Vagina (tissue), 2 donors: Measurements from ENCODE around the gene REV1.

Source experiments
- CTCF ChIP-seq, 3 experiments: fragments of 450-650 bp in 2 of 3; fragments of 200-600 bp in 1 of 3; sonication (generic) in 1 of 3; IDR thresholded peaks; one replicate each; pipeline ENCODE4 v1.5.1; 2017 to 2019; ENCODE audit warnings: antibody characterized with exemption in 3 of 3, mild to moderate bottlenecking in 2 of 3, moderate library complexity in 2 of 3
- POLR2A ChIP-seq, 2 donors: fragments of 450-650 bp; IDR thresholded peaks; one replicate each; pipeline ENCODE4 v1.6.1; 2017; ENCODE audit warnings: antibody characterized with exemption in 2 of 2, mild to moderate bottlenecking in 2 of 2, moderate library complexity in 2 of 2
- POLR2AphosphoS5 ChIP-seq, 2 donors: sonication (generic); formaldehyde crosslinking; IDR thresholded peaks; one replicate each; pipeline ENCODE4 v1.9.0; 2017; ENCODE audit warnings: antibody characterized with exemption in 2 of 2, mild to moderate bottlenecking in 2 of 2, low read depth in 1 of 2; ENCODE audit not compliant: insufficient read depth in 1 of 2

GRCh38 chr2:99377879-99378278 lies 111.9 kb downstream of the REV1 start:
- no peak for TF ChIP-seq POLR2A (IDR thresholded peaks at IDR 0.05)
- no peak for TF ChIP-seq CTCF (IDR thresholded peaks at IDR 0.05)
- no peak for TF ChIP-seq POLR2AphosphoS5 (IDR thresholded peaks at IDR 0.05; ENCODE audit: insufficient read depth in 1 of 2, low read depth in 1 of 2)
